Chondrocyte (in vitro differentiated cells): ENCODE data around the gene MYH10. TPM values are rescaled to one million over a fixed set of nuclear protein-coding genes. Genes with fewer than 3 reads are reported as not detected.

Experiments used
- DNase-seq: peaks from one replicate; pipeline ENCODE4 v3.0.0; 2021; ENCODE audit warnings: mixed read lengths, low spot score
- H3K27ac Mint-ChIP-seq: one replicate; pipeline ENCODE4 v1.8.0; 2021; ENCODE audit warnings: mild to moderate bottlenecking, moderate library complexity, mixed read lengths; ENCODE audit not compliant: unreplicated experiment
- H3K27me3 Mint-ChIP-seq: 2 replicates; pipeline ENCODE4 v1.8.0; 2021; ENCODE audit warnings: low read depth, mixed read lengths
- H3K36me3 Mint-ChIP-seq: 2 replicates; pipeline ENCODE4 v1.8.0; 2021; ENCODE audit warnings: low read depth, mixed read lengths
- H3K4me1 Mint-ChIP-seq: 2 replicates; pipeline ENCODE4 v1.8.0; 2021; ENCODE audit warnings: low read depth, mild to moderate bottlenecking, mixed read lengths
- H3K4me3 Mint-ChIP-seq: one replicate; pipeline ENCODE4 v1.8.0; 2021; ENCODE audit warnings: mild to moderate bottlenecking, moderate library complexity, mixed read lengths; ENCODE audit not compliant: unreplicated experiment
- H3K9me3 Mint-ChIP-seq: 2 replicates; pipeline ENCODE4 v1.8.0; 2021; ENCODE audit warnings: low read depth, mixed read lengths
- CTCF ChIP-seq: fragments of 200-600 bp; sonication (generic); IDR thresholded peaks from 2 replicates; pipeline ENCODE4 v1.5.0; 2021; ENCODE audit warnings: antibody characterized with exemption, mild to moderate bottlenecking, moderate library complexity
- total RNA-seq: library from RNA; stranded (reverse); gene quantifications from 3 replicates; pipeline ENCODE4 v1.2.1, GENCODE V29; 2021

Gene MYH10
- total RNA-seq, 1 donor from 2014 or later, result 296 TPM

- H3K36me3 Mint-ChIP-seq, result peaks cover 24% of the 10 kb centered on the region
- DNase-seq, result no peak
- H3K4me1 Mint-ChIP-seq, result peaks cover 53% of the 10 kb centered on the region
- TF ChIP-seq CTCF, result no peak
- H3K27ac Mint-ChIP-seq, result peak overlapping the region; percentile 24
- H3K4me3 Mint-ChIP-seq, result no peak overlapping the region
- H3K9me3 Mint-ChIP-seq, result no peaks in the 10 kb centered on the region
- H3K27me3 Mint-ChIP-seq, result no peaks in the 10 kb centered on the region
Measured at GRCh38 chr17:8465759-8466158, 164.8 kb downstream of the MYH10 start.

- peaks cover 24% of the 10 kb centered on the region for H3K36me3 Mint-ChIP-seq
- TF ChIP-seq CTCF, result no peak
- peaks cover 53% of the 10 kb centered on the region for H3K4me1 Mint-ChIP-seq
- no peaks in the 10 kb centered on the region for H3K27me3 Mint-ChIP-seq
- peak overlapping the region; percentile 75 for H3K27ac Mint-ChIP-seq
- H3K9me3 Mint-ChIP-seq, result no peaks in the 10 kb centered on the region
- no peak overlapping the region for H3K4me3 Mint-ChIP-seq
- DNase-seq, result no peak
Measured at GRCh38 chr17:8465356-8465755, 165.2 kb downstream of the MYH10 start.

GRCh38 chr17:8464941-8465340 lies 165.6 kb downstream of the MYH10 start:
- Mint-ChIP-seq H3K27me3 (no peaks in the 10 kb centered on the region), H3K4me1 (peaks cover 53% of the 10 kb centered on the region), H3K27ac (peak overlapping the region; percentile 75), H3K4me3 (no peak overlapping the region), H3K36me3 (peaks cover 26% of the 10 kb centered on the region), H3K9me3 (no peaks in the 10 kb centered on the region)
- no peak for TF ChIP-seq CTCF
- DNase-seq, result no peak

- peaks cover 56% of the 10 kb centered on the region for H3K4me1 Mint-ChIP-seq
- peaks cover 32% of the 10 kb centered on the region for H3K36me3 Mint-ChIP-seq
- no peak for TF ChIP-seq CTCF
- H3K9me3 Mint-ChIP-seq, result no peaks in the 10 kb centered on the region
- no peak for DNase-seq
- no peaks in the 10 kb centered on the region for H3K27me3 Mint-ChIP-seq
- no peak overlapping the region for H3K4me3 Mint-ChIP-seq
- peak overlapping the region; percentile 68 for H3K27ac Mint-ChIP-seq
Measured at GRCh38 chr17:8463099-8463498, 167.4 kb downstream of the MYH10 start.

GRCh38 chr17:8462564-8462963 lies 168.0 kb downstream of the MYH10 start:
- no peak for TF ChIP-seq CTCF
- Mint-ChIP-seq H3K27me3 (no peaks in the 10 kb centered on the region), H3K4me1 (peaks cover 56% of the 10 kb centered on the region), H3K27ac (peak overlapping the region; percentile 68), H3K9me3 (no peaks in the 10 kb centered on the region), H3K36me3 (peaks cover 29% of the 10 kb centered on the region), H3K4me3 (no peak overlapping the region)
- no peak for DNase-seq
